ENCODE results near the gene TMEM151A. TPM values are rescaled to one million over a fixed set of nuclear protein-coding genes. Genes with fewer than 3 reads are reported as not detected.

Gene TMEM151A
- polyA plus RNA-seq, 1 experiment: 0.15 TPM

- Histone ChIP-seq H3K27me3 (ENCODE audit: control insufficient read depth, insufficient read depth, low read length) (no peaks in the 10 kb centered on the region), H3K36me3 (ENCODE audit: control insufficient read depth, insufficient read depth, low read length) (no peaks in the 10 kb centered on the region), H3K4me3 (ENCODE audit: low read depth, low read length) (no peak overlapping the region)
- POLR2A ChIA-PET: no interaction called here
- DNase-seq (ENCODE audit: low read depth): no peak
- TF ChIP-seq CTCF (IDR thresholded peaks at IDR 0.05; ENCODE audit: insufficient read depth, low read depth, low read length): no peak
- CTCF ChIA-PET: interaction anchor here (1.7 kb wide), 1 partner anchor 10 kb away, joined by 7 read pairs; no protein-coding TSS in a partner anchor
Observed at GRCh38 chr11:66322732-66323427, 31.2 kb downstream of the TMEM151A start.

- H3K4me3 ChIP-seq (ENCODE audit: low read depth, low read length): no peak overlapping the region
- no peak for TF ChIP-seq CTCF (IDR thresholded peaks at IDR 0.05; ENCODE audit: insufficient read depth, low read depth, low read length)
- ChIA-PET CTCF (interaction anchor here (4.0 kb wide), 1 partner anchor 10 kb away, joined by 77 read pairs; no protein-coding TSS in a partner anchor), POLR2A (no interaction called here)
- no peak for DNase-seq (ENCODE audit: low read depth)
- H3K27me3 ChIP-seq (ENCODE audit: control insufficient read depth, insufficient read depth, low read length): no peaks in the 10 kb centered on the region
- H3K36me3 ChIP-seq (ENCODE audit: control insufficient read depth, insufficient read depth, low read length): no peaks in the 10 kb centered on the region
Observed at GRCh38 chr11:66323684-66324083, 32.0 kb downstream of the TMEM151A start.

GRCh38 chr11:66324664-66325063 lies 33.0 kb downstream of the TMEM151A start:
- POLR2A ChIA-PET: interaction anchor here (1.4 kb wide), 1 partner anchor 12 kb away, joined by 6 read pairs; no protein-coding TSS in a partner anchor

GRCh38 chr11:66325263-66325671 lies 33.6 kb downstream of the TMEM151A start:
- ChIA-PET POLR2A (interaction anchor here (1.4 kb wide), 1 partner anchor 13 kb away, joined by 6 read pairs; no protein-coding TSS in a partner anchor), CTCF (interaction anchor here (1.0 to 4.0 kb wide), 3 partner anchors 9 to 63 kb away, joined by 3 to 77 read pairs (median 9); no protein-coding TSS in a partner anchor)
- TF ChIP-seq CTCF (IDR thresholded peaks at IDR 0.05; ENCODE audit: insufficient read depth, low read depth, low read length): no peak
- Histone ChIP-seq H3K36me3 (ENCODE audit: control insufficient read depth, insufficient read depth, low read length) (no peaks in the 10 kb centered on the region), H3K27me3 (ENCODE audit: control insufficient read depth, insufficient read depth, low read length) (no peaks in the 10 kb centered on the region), H3K4me3 (ENCODE audit: low read depth, low read length) (no peak overlapping the region)
- DNase-seq (ENCODE audit: low read depth): no peak

More at GRCh38 chr11:66324664-66325063, 33.0 kb downstream of the TMEM151A start:
- Histone ChIP-seq H3K36me3 (ENCODE audit: control insufficient read depth, insufficient read depth, low read length) (no peaks in the 10 kb centered on the region), H3K27me3 (ENCODE audit: control insufficient read depth, insufficient read depth, low read length) (no peaks in the 10 kb centered on the region), H3K4me3 (ENCODE audit: low read depth, low read length) (no peak overlapping the region)
- DNase-seq (ENCODE audit: low read depth): no peak
- CTCF ChIA-PET: interaction anchor here (1.0 to 4.0 kb wide), 3 partner anchors 10 to 64 kb away, joined by 3 to 77 read pairs (median 9); no protein-coding TSS in a partner anchor
- TF ChIP-seq CTCF (IDR thresholded peaks at IDR 0.05; ENCODE audit: insufficient read depth, low read depth, low read length): no peak

Measured in BJ (cell line).